ENCODE results near the gene PLOD3.
"Not testable (repeated sequence)": the region's sequence is repeated elsewhere in the genome, so short reads cannot be mapped to it uniquely, and the experiment has no call there.

PLOD3 gene

DNA sequence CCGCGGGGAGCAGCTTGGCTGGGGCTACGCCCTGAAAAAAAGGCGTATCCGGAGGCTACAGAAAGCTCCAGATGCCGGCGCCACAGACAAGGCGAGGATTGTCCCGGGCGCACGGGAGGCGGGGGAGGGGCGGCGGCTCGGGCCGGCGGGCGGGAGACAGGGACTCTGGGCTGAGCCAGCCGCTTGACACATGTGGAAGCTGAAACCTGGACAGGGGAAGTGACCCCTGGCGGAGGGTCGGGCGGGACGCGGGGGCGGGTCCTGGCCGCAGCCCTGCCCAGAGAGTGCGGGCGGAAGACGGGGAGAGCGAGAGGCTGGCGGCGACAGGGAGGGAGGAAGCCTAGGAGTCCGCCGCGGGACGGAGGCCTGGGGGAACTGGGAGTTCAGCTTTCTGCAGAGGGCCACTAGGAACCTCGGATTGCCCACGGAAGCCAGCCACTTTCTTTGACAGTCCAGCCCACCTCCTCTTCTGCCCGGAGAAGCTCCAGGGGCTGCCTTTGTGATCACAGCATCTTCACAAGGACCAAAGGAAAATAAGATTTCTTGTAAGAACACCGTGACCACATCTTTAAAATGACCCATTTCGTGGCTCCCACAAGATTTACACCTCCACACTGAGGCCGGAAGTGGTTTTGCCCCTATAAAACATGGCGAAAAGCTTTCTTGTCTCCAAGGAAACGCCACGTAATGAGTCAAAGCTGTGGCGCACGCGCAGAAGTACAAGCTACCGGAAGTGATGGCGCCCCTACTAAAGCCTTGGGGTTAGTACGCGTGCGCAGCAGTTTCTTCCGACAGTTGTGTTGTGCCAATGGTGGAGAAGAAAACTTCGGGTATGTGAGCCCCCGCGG is at the start of gene PLOD3, which contains the start of gene ZNHIT1:
TSS of gene PLOD3 (minus strand) at position 194 of the 848 bp plus-strand sequence. CDS start 307 bp downstream, outside the sequence.
TSS of gene ZNHIT1 (plus strand) at position 778 of the 848 bp plus-strand sequence. CDS start at position 809, 31 bp downstream.
- peak; percentile 86 to 92 (median 88) for DNase-seq

- no peak for DNase-seq
Measured at GRCh38 chr7:101265622-101266516, 48.5 kb upstream of the PLOD3 start.

- DNase-seq = not testable (repeated sequence)
Measured at GRCh38 chr7:101264102-101264706, 46.8 kb upstream of the PLOD3 start.

DNA sequence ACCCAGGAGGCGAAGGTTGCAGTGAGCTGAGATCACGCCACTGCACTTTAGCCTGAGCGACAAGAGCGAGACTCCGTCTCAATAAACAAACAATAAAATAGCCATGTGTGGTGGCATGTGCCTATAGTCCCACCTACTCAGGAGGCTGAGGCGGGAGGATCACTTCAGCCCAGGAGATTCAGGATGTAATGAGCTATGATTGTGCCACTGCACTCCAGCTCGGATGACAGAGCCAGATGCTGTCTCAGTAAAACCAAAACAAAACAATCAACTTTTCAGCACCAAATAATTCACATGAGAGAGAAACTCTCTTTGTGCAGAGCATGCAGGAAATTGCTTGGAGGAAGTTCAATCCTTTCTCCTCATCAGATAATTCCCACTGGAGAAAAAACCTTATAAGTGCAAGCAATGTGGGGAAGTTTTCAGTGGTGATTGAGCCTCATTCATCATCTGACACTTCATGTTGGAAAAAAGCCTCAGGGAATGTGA is 40.9 kb upstream of the PLOD3 start:
- no peak for DNase-seq

GRCh38 chr7:101255796-101256195 is 38.4 kb upstream of the PLOD3 start:
- no peak for DNase-seq

- not testable (repeated sequence) for DNase-seq
Measured at GRCh38 chr7:101253199-101253598, 35.8 kb upstream of the PLOD3 start.

- DNase-seq = peak; percentile 94 to 99 (median 96)
Measured at GRCh38 chr7:101251871-101252659, 34.7 kb upstream of the PLOD3 start.

DNA sequence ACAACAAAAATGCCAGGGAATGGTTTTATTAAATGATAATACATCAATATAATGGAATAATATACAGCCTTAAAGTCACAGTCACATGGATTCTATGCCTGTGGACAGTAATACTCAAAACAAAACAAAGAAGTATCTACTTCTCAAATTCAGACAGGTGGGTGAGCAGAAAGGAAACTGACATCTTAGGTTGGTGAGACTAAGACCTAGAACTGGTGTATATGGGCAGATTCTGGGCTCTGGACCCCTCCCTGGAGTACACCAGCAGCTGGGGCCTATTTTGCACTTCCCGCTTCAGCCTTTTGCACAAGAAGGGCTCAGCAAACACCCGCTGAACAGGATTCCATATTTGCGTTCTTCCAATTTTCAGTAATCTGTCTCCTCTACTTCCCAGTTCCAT is 32.9 kb upstream of the PLOD3 start:
- DNase-seq = no peak

- DNase-seq = no peak
Measured at GRCh38 chr7:101248276-101248675, 30.9 kb upstream of the PLOD3 start.

DNA sequence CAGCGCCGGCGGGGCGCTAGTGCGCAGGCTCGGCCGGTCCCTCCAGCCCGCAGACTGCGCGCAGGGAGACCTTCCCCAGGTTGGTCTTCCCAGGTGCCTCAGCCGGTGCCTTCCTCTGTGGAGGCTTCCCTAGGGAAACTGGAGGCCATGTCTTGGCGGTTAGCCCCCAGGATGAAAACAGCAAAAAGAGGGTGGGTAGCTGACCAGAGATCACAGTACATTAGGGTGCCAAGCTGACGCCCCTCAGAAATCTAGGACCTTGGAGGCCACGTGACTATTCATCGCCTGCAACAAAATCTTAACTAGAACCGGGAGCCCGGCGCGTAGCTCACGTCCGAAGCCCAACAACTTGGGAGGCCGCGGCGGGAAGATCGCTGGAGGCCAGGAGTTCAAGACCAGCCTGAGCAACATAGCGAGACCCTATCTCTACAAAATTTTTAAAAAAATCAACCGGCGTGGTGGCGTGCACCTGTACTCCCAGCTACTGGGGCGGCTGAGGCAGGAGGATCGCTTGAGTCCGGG is 27.8 kb upstream of the PLOD3 start:
- DNase-seq = no peak

GRCh38 chr7:101244375-101245146 is 27.2 kb upstream of the PLOD3 start, which contains the start of gene FIS1:
TSS of gene FIS1 (minus strand) at chr7:101245081. CDS start at chr7:101245004, 77 bp downstream.
- DNase-seq = peak; percentile 78 to 92 (median 88)

- no peak for DNase-seq
Measured at GRCh38 chr7:101243646-101244374, 26.4 kb upstream of the PLOD3 start.

GRCh38 chr7:101241443-101242349 is 24.3 kb upstream of the PLOD3 start:
- DNase-seq = no peak

- DNase-seq = no peak
Measured at GRCh38 chr7:101241015-101241363, 23.6 kb upstream of the PLOD3 start.

DNA sequence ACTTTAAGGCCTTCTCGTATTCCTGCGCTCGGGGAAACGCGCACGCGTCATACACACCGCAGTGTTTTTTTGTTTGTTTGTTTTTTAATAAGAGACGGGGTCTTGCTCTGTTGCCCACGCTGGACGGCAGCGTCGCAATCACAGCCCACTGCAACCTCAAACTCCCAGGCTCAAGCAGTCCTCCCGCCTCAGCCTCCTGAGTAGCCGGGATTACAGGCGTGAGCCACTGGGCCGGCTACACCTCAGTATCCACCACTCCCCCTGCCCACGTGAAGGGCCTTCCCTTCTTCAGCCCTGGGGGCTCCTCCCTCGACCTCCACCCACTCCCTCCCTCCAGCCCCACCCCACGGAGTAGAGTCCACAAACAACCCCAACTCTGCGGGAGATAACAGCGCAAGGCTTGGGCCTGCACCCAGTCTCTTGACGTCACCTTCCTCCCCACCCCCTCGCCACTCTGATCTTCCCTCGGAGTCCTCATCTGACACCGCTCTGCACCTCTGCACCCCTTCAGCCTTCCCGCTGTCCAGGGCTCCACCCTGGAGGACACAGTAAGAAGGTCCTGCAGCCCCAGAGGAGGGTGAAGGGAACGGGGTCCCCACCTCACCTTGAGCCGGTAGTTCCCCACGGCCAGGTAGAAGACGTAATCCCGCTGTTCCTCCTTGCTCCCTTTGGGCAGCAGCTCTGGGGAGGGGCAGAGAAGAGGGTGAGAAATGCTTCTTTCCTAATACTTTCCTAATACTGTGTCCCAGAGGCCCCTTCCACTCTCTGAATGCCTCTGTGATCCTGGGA is 23.0 kb upstream of the PLOD3 start:
- DNase-seq = no peak

DNA sequence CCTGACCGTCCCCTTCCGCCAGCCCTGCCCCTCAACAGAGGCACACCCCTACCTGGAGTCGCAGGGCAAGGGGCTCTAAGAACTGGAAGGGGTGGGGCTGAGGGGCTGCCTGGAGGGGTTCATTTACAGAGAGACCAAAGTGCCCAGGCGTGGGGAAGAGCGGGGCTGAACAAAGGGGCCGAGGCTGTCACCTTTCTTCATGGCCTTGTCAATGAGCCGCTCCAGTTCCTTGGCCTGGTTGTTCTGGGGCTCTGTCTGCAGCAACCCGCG is 22.5 kb upstream of the PLOD3 start:
- no peak for DNase-seq

GRCh38 chr7:101239191-101239950 is 22.0 kb upstream of the PLOD3 start:
- no peak for DNase-seq
